Gastroesophageal sphincter (tissue), 4 donors: ENCODE measurements around the gene STPG2. TPM values are rescaled to one million over a fixed set of nuclear protein-coding genes. Genes with fewer than 3 reads are reported as not detected.

Source experiments
- ATAC-seq: fragments of 150-250 bp; one replicate; pipeline ENCODE4 v1.9.1; 2016; ENCODE audit warnings: mild to moderate bottlenecking, moderate library complexity
- H3K27ac ChIP-seq, 4 donors: fragments of 200-600 bp; sonication (generic) in 3 of 4; 1 replicate in 3 of 4; 2 replicates in 1 of 4; pipeline ENCODE4 v1.5.1; 2016 to 2019
- H3K27me3 ChIP-seq: fragments of 200-600 bp; sonication (generic); one replicate; pipeline ENCODE4 v1.5.1; 2019
- H3K36me3 ChIP-seq, 2 donors: fragments of 200-600 bp; sonication (generic); one replicate each; pipeline ENCODE4 v1.5.1; 2019; ENCODE audit warnings: control low read depth in 1 of 2
- H3K4me1 ChIP-seq, 3 donors: fragments of 200-600 bp; sonication (generic); 1 replicate in 2 of 3; 2 replicates in 1 of 3; pipeline ENCODE4 v1.5.1; 2016 to 2019; ENCODE audit warnings: control low read depth in 2 of 3
- H3K4me3 ChIP-seq, 2 donors: fragments of 200-600 bp; sonication (generic); one replicate each; pipeline ENCODE4 v1.5.1; 2019; ENCODE audit warnings: mild to moderate bottlenecking in 1 of 2, moderate library complexity in 1 of 2
- H3K9me3 ChIP-seq, 3 donors: fragments of 200-600 bp; sonication (generic); one replicate each; pipeline ENCODE4 v1.5.1; 2017 to 2019; ENCODE audit warnings: control low read depth in 2 of 3
- CTCF ChIP-seq, 4 experiments: fragments of 200-600 bp in 2 of 4; fragments of 450-650 bp in 2 of 4; sonication (generic) in 1 of 4; IDR thresholded peaks; one replicate each; pipeline ENCODE4 v1.5.1; 2017 to 2019; ENCODE audit warnings: antibody characterized with exemption in 4 of 4, mild to moderate bottlenecking in 2 of 4, moderate library complexity in 2 of 4
- EP300 ChIP-seq: sonication (generic); formaldehyde crosslinking; IDR thresholded peaks from one replicate; pipeline ENCODE4 v1.6.1; 2017; ENCODE audit warnings: antibody characterized with exemption, mild to moderate bottlenecking
- POLR2A ChIP-seq, 2 donors: fragments of 450-650 bp; IDR thresholded peaks; one replicate each; pipeline ENCODE4 v1.6.1; 2017; ENCODE audit warnings: antibody characterized with exemption in 2 of 2, mild to moderate bottlenecking in 2 of 2, moderate library complexity in 1 of 2
- POLR2AphosphoS5 ChIP-seq: sonication (generic); formaldehyde crosslinking; IDR thresholded peaks from one replicate; pipeline ENCODE4 v1.6.1; 2017; ENCODE audit warnings: antibody characterized with exemption
- WGBS, 2 donors: methylation state at CpG; one replicate each; pipeline ENCODE4 v1.1.5; 2018; ENCODE audit warnings: low coverage in 1 of 2; 5-methylcytosine and 5-hydroxymethylcytosine counted together
- total RNA-seq, 4 donors: library from RNA; depleted of rRNA; stranded (reverse); fragments of >200 nt; gene quantifications; one replicate each; pipeline ENCODE4 v1.1.0, GENCODE V29; 2016

STPG2 gene
- total RNA-seq, 4 donors from 2014 or later, result 0.13 to 0.62 TPM; not detected in 2

GRCh38 chr4:98150092-98150761 is 7.0 kb upstream of the STPG2 start:
- Histone ChIP-seq H3K4me3 (no peak overlapping the region), H3K27ac (no peak overlapping the region), H3K36me3 (no peaks in the 10 kb centered on the region), H3K4me1 (no peaks in the 10 kb centered on the region), H3K9me3 (no peaks in the 10 kb centered on the region), H3K27me3 (peaks cover 4% of the 10 kb centered on the region)
- no peak for ATAC-seq
- TF ChIP-seq CTCF (IDR thresholded peaks at IDR 0.05) (no peak), POLR2AphosphoS5 (no peak), EP300 (no peak), POLR2A (IDR thresholded peaks at IDR 0.05) (no peak)

- TF ChIP-seq CTCF (IDR thresholded peaks at IDR 0.05) (no peak), POLR2AphosphoS5 (no peak), EP300 (no peak), POLR2A (IDR thresholded peaks at IDR 0.05) (no peak)
- no peaks in the 10 kb centered on the region for H3K9me3 ChIP-seq
- H3K27me3 ChIP-seq, result peaks cover 4% of the 10 kb centered on the region
- H3K4me3 ChIP-seq, result no peak overlapping the region
- no peaks in the 10 kb centered on the region for H3K4me1 ChIP-seq
- no peaks in the 10 kb centered on the region for H3K36me3 ChIP-seq
- no peak for ATAC-seq
- no peak overlapping the region for H3K27ac ChIP-seq
Observed at GRCh38 chr4:98148856-98149255, 5.6 kb upstream of the STPG2 start.

GRCh38 chr4:98126141-98126540 is 17.1 kb downstream of the STPG2 start:
- Histone ChIP-seq H3K4me3 (no peak overlapping the region), H3K36me3 (no peaks in the 10 kb centered on the region), H3K27me3 (peaks cover 2% of the 10 kb centered on the region), H3K4me1 (no peaks in the 10 kb centered on the region), H3K27ac (no peak overlapping the region), H3K9me3 (peaks cover 0 to 7% (median 0%) of the 10 kb centered on the region in 3 donors)
- no peak for ATAC-seq
- TF ChIP-seq EP300 (no peak), CTCF (IDR thresholded peaks at IDR 0.05) (no peak), POLR2AphosphoS5 (no peak), POLR2A (IDR thresholded peaks at IDR 0.05) (no peak)
- no CpG with 5 or more reads among the region's 3 CpGs for WGBS, 2 donors

GRCh38 chr4:98125585-98125984 is 17.7 kb downstream of the STPG2 start:
- no peaks in the 10 kb centered on the region for H3K36me3 ChIP-seq
- TF ChIP-seq POLR2A (IDR thresholded peaks at IDR 0.05) (no peak), EP300 (no peak), POLR2AphosphoS5 (no peak), CTCF (IDR thresholded peaks at IDR 0.05) (no peak)
- H3K9me3 ChIP-seq, result peaks cover 0 to 7% (median 0%) of the 10 kb centered on the region in 3 donors
- H3K27ac ChIP-seq, result no peak overlapping the region
- WGBS, 2 donors, result 65% methylated on average over 2 of the region's 2 CpGs; no CpG with 5 or more reads in 1 of the 2 donors
- no peaks in the 10 kb centered on the region for H3K4me1 ChIP-seq
- no peak overlapping the region for H3K4me3 ChIP-seq
- H3K27me3 ChIP-seq, result peaks cover 2% of the 10 kb centered on the region
- no peak for ATAC-seq

- no peak for TF ChIP-seq EP300
- no peak for TF ChIP-seq POLR2A (IDR thresholded peaks at IDR 0.05)
- TF ChIP-seq POLR2AphosphoS5, result no peak
- TF ChIP-seq CTCF (IDR thresholded peaks at IDR 0.05), result no peak
- no peak for ATAC-seq
- H3K9me3 ChIP-seq, result peaks cover 0 to 15% (median 0%) of the 10 kb centered on the region in 3 donors
- H3K27ac ChIP-seq, result no peak overlapping the region
- no peaks in the 10 kb centered on the region for H3K36me3 ChIP-seq
- WGBS, 2 donors, result 92 to 100% methylated on average over 2 of the region's 2 CpGs
- H3K4me1 ChIP-seq, result no peaks in the 10 kb centered on the region
- H3K4me3 ChIP-seq, result no peak overlapping the region
- no peaks in the 10 kb centered on the region for H3K27me3 ChIP-seq
Observed at GRCh38 chr4:98117363-98117762, 25.9 kb downstream of the STPG2 start.
